Sigmoid colon (tissue), 7 donors: ENCODE data around the gene ZMYND19. TPM values are rescaled to one million over a fixed set of nuclear protein-coding genes. Genes with fewer than 3 reads are reported as not detected.

ENCODE experiments used
- DNase-seq: peaks from one replicate; pipeline ENCODE4 v3.0.0-alpha.2; 2019
- H3K27ac ChIP-seq, 4 donors: fragments of 200-600 bp; sonication (generic); one replicate each; pipeline ENCODE4 v1.5.1; 2016 to 2019; ENCODE audit warnings: mild to moderate bottlenecking in 1 of 4
- H3K27me3 ChIP-seq, 3 donors: fragments of 200-600 bp; sonication (generic); one replicate each; pipeline ENCODE4 v1.5.1; 2019; ENCODE audit warnings: mild to moderate bottlenecking in 1 of 3
- H3K36me3 ChIP-seq, 4 donors: fragments of 200-600 bp; sonication (generic); one replicate each; pipeline ENCODE4 v1.5.1; 2016 to 2019
- H3K4me1 ChIP-seq, 4 donors: fragments of 200-600 bp; sonication (generic); one replicate each; pipeline ENCODE4 v1.5.1; 2017 to 2019
- H3K4me3 ChIP-seq, 4 donors: fragments of 200-600 bp; sonication (generic); one replicate each; pipeline ENCODE4 v1.5.1; 2017 to 2019; ENCODE audit warnings: mild to moderate bottlenecking in 2 of 4, moderate library complexity in 1 of 4
- H3K9me3 ChIP-seq, 4 donors: fragments of 200-600 bp in 3 of 4; sonication (generic) in 3 of 4; one replicate each; pipeline versions ENCODE4 v1.5.1 to v1.6.1; 2013 to 2019
- EP300 ChIP-seq, 4 donors: sonication (generic); formaldehyde crosslinking; IDR thresholded peaks; one replicate each; pipeline ENCODE4 v1.6.1; 2017; ENCODE audit warnings: antibody characterized with exemption in 4 of 4
- POLR2A ChIP-seq, 2 donors: fragments of 450-650 bp; IDR thresholded peaks; one replicate each; pipeline ENCODE4 v1.6.1; 2016; ENCODE audit warnings: antibody characterized with exemption in 2 of 2, mild to moderate bottlenecking in 2 of 2, moderate library complexity in 2 of 2
- POLR2AphosphoS5 ChIP-seq, 4 donors: sonication (generic); formaldehyde crosslinking; IDR thresholded peaks; one replicate each; pipeline ENCODE4 v1.6.1; 2017; ENCODE audit warnings: antibody characterized with exemption in 4 of 4
- WGBS, 2 donors: extraction: QIAGEN DNeasy Blood & Tissue Kit; methylation state at CpG; one replicate each; pipeline ENCODE4 v1.1.7; 2013; 5-methylcytosine and 5-hydroxymethylcytosine counted together
- intact Hi-C: fragments of 100-400 bp; cut with DNase I; formaldehyde crosslinking; loops from one replicate; pipeline ENCODE4 v1.15.1; 2023
- polyA plus RNA-seq, 3 donors: library from polyadenylated mRNA; stranded (reverse); fragments of 200-250 nt; gene quantifications; one replicate each; pipeline ENCODE4 v1.2.3, GENCODE V29; 2013
- total RNA-seq, 4 donors: library from RNA; depleted of rRNA; stranded (reverse); fragments of >200 nt; gene quantifications; one replicate each; pipeline ENCODE4 v1.1.0, GENCODE V29; 2016
- TF ChIP-seq, protein P1 (sequence below), 4 experiments: fragments of 450-650 bp in 3 of 4; fragments of 200-600 bp in 1 of 4; IDR thresholded peaks; one replicate each; pipeline ENCODE4 v1.5.1; 2016 to 2019; ENCODE audit warnings: antibody characterized with exemption in 4 of 4, mild to moderate bottlenecking in 3 of 4, moderate library complexity in 2 of 4
- donor health status: healthy with polysubstance abuse.
- donor health status: Bipolar disorder and iron deficiency.
- donor health status: healthy.

ZMYND19 gene
- total and polyA plus RNA-seq, 7 donors = 5.4 to 17.8 (median 9.4) TPM

GRCh38 chr9:137619240-137620047 lies 29.1 kb upstream of the ZMYND19 start:
- Histone ChIP-seq H3K9me3 (no peaks in the 10 kb centered on the region), H3K4me3 (peak overlapping the region; percentile 60 to 81 (median 72)), H3K4me1 (peaks cover 0 to 48% (median 44%) of the 10 kb centered on the region in 4 donors), H3K27ac (peak overlapping the region; percentile 88 to 91 (median 89)), H3K27me3 (no peaks in the 10 kb centered on the region), H3K36me3 (peaks cover 12 to 23% (median 14%) of the 10 kb centered on the region in 4 donors)
- intact Hi-C loops = loop anchor here (2.0 to 5.0 kb wide), 2 partner anchors 15 to 42 kb away; partner anchors contain the start of genes ARRDC1 and DPH7
- TF ChIP-seq POLR2AphosphoS5 (IDR thresholded peaks at IDR 0.05) = peak in 1 of 4 donors; percentile 6
- no peak for TF ChIP-seq EP300 (IDR thresholded peaks at IDR 0.05)
- 1% methylated on average over 58 of the region's 58 CpGs for WGBS, 2 donors
- DNase-seq = peak; percentile 73

GRCh38 chr9:137618105-137619067 lies 28.1 kb upstream of the ZMYND19 start, which contains the start of gene EHMT1:
Gene EHMT1, plus strand, starts transcription at chr9:137619005. Its CDS starts 24 bp downstream, at chr9:137619029.
- peak within 1 kb of the TSS; percentile 91 to 95 (median 92) for H3K27ac ChIP-seq
- H3K27me3 ChIP-seq = no peaks in the 10 kb centered on the region
- intact Hi-C loops = loop anchor here (2.0 to 5.0 kb wide), 2 partner anchors 14 to 41 kb away; partner anchors contain the start of genes ARRDC1 and DPH7
- peaks cover 15 to 34% (median 20%) of the 10 kb centered on the region in 4 donors for H3K36me3 ChIP-seq
- H3K4me3 ChIP-seq = peak within 1 kb of the TSS; percentile 83 to 94 (median 86)
- peaks cover 0 to 48% (median 44%) of the 10 kb centered on the region in 4 donors for H3K4me1 ChIP-seq
- DNase-seq = peak; percentile 90
- no peaks in the 10 kb centered on the region for H3K9me3 ChIP-seq
- TF ChIP-seq POLR2AphosphoS5 (IDR thresholded peaks at IDR 0.05) (peak in 3 of 4 donors; percentile 30 to 82 (median 80)), POLR2A (IDR thresholded peaks at IDR 0.05) (peak in 1 of 2 donors; percentile 50), EP300 (IDR thresholded peaks at IDR 0.05) (no peak)
- TF ChIP-seq, protein P1, sequence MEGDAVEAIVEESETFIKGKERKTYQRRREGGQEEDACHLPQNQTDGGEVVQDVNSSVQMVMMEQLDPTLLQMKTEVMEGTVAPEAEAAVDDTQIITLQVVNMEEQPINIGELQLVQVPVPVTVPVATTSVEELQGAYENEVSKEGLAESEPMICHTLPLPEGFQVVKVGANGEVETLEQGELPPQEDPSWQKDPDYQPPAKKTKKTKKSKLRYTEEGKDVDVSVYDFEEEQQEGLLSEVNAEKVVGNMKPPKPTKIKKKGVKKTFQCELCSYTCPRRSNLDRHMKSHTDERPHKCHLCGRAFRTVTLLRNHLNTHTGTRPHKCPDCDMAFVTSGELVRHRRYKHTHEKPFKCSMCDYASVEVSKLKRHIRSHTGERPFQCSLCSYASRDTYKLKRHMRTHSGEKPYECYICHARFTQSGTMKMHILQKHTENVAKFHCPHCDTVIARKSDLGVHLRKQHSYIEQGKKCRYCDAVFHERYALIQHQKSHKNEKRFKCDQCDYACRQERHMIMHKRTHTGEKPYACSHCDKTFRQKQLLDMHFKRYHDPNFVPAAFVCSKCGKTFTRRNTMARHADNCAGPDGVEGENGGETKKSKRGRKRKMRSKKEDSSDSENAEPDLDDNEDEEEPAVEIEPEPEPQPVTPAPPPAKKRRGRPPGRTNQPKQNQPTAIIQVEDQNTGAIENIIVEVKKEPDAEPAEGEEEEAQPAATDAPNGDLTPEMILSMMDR (IDR thresholded peaks at IDR 0.05) = no peak
- 1% methylated on average over 94 of the region's 94 CpGs for WGBS, 2 donors

GRCh38 chr9:137615387-137615871 lies 25.1 kb upstream of the ZMYND19 start:
- intact Hi-C loops = loop anchor here (5.0 kb wide), 1 partner anchor 38 kb away; the partner anchor contains the start of gene DPH7
- H3K27me3 ChIP-seq = no peaks in the 10 kb centered on the region
- H3K27ac ChIP-seq = no peak overlapping the region
- H3K36me3 ChIP-seq = peaks cover 15 to 35% (median 20%) of the 10 kb centered on the region in 4 donors
- TF ChIP-seq POLR2AphosphoS5 (IDR thresholded peaks at IDR 0.05) (no peak), POLR2A (IDR thresholded peaks at IDR 0.05) (no peak), EP300 (IDR thresholded peaks at IDR 0.05) (no peak)
- TF ChIP-seq, protein P1 (IDR thresholded peaks at IDR 0.05) = no peak
- no peak for DNase-seq
- no peak overlapping the region for H3K4me3 ChIP-seq
- peaks cover 0 to 40% (median 35%) of the 10 kb centered on the region in 4 donors for H3K4me1 ChIP-seq
- WGBS, 2 donors = 94 to 95% methylated on average over 19 of the region's 19 CpGs
- H3K9me3 ChIP-seq = no peaks in the 10 kb centered on the region

DNA sequence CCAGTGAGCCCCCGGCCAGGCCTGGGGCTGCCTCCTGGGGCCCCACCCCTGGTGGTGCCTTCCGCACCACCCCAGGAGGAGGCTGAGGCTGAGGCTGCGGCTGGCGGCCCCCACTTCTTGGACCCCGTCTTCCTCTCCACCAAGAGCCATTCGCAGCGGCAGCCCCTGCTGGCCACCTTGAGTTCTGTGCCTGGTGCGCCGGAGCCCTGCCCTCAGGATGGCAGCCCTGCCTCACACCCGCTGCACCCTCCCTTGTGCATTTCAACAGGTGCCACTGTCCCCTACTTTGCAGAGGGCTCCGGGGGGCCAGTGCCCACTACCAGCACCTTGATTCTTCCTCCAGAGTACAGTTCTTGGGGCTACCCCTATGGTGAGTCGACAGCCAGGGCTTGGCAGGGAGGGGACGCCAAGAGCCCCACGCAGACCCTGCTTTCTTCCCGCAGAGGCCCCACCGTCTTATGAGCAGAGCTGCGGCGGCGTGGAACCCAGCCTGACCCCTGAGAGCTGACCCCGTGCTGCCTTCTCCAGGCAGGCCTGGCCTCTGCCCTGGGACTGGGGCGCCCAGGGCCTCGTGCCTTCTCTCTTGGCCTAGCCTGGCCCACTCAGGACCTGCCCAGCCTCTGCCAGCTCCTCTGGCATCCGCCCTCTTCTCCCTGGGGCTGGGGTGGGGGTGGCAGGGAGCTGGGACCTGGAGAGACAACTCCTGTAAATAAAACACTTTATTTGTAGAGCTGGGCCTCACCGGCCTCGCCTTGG lies 24.5 kb upstream of the ZMYND19 start:
- H3K36me3 ChIP-seq = peaks cover 15 to 35% (median 20%) of the 10 kb centered on the region in 4 donors
- H3K27me3 ChIP-seq = no peaks in the 10 kb centered on the region
- intact Hi-C loops = loop anchor here (5.0 kb wide), 1 partner anchor 38 kb away; the partner anchor contains the start of gene DPH7
- no peak overlapping the region for H3K4me3 ChIP-seq
- DNase-seq = no peak
- WGBS, 2 donors = 91 to 92% methylated on average over 25 of the region's 25 CpGs
- H3K27ac ChIP-seq = no peak overlapping the region
- no peak for TF ChIP-seq POLR2AphosphoS5 (IDR thresholded peaks at IDR 0.05)
- no peak for TF ChIP-seq EP300 (IDR thresholded peaks at IDR 0.05)
- TF ChIP-seq, protein P1 (IDR thresholded peaks at IDR 0.05) = no peak
- TF ChIP-seq POLR2A (IDR thresholded peaks at IDR 0.05) = no peak
- peaks cover 0 to 34% (median 28%) of the 10 kb centered on the region in 4 donors for H3K4me1 ChIP-seq
- no peaks in the 10 kb centered on the region for H3K9me3 ChIP-seq
